GM12878 (cell line): ENCODE results near the gene CELF3. TPM values are rescaled to one million over a fixed set of nuclear protein-coding genes. Genes with fewer than 3 reads are reported as not detected.

Experiments
- ATAC-seq: fragments of 200-7000 bp; cut with Tn5 transposase; 3 replicates; pipeline ENCODE4 v1.9.1; 2020; ENCODE audit warnings: mild to moderate bottlenecking, moderate library complexity
- BruUV-seq: library from RNA; stranded (reverse); fragments of 400-500 nt; replicated peaks from 2 replicates; lab custom pipeline; 2021; lab: Mats Ljungman, UMichigan
- CTCF ChIA-PET: fragments of 300-600 bp; sonication (Branson Sonifier 250); formaldehyde crosslinking; extraction: SDS; loops from one replicate; lab custom pipeline; 2021; ENCODE audit warnings: inconsistent platforms; lab: Yijun Ruan, JAX
- POLR2A ChIA-PET: fragments of 350-600 bp; formaldehyde crosslinking; extraction: SDS; loops from one replicate; lab custom pipeline; 2021; ENCODE audit warnings: inconsistent platforms; lab: Charles Lee
- RAD21 ChIA-PET: fragments of 300-600 bp; sonication (Branson Sonifier 250); formaldehyde crosslinking; loops from one replicate; lab custom pipeline; 2023; ENCODE audit warnings: antibody characterized with exemption; ENCODE audit not compliant: unreplicated experiment; lab: Charles Lee
- SMC1A ChIA-PET: fragments of 300-600 bp; sonication (Branson Sonifier 250); formaldehyde crosslinking; loops from one replicate; lab custom pipeline; 2023; ENCODE audit not compliant: unreplicated experiment, uncharacterized antibody; lab: Charles Lee
- DNase-seq: peaks from one replicate; pipeline ENCODE4 v3.0.0-alpha.2; 2011; ENCODE audit warnings: low read depth, low spot score
- FAIRE-seq: peaks from 3 replicates; lab custom pipeline; 2011; peaks lifted over from hg19 to GRCh38; lab: Jason Lieb, UNC
- H2AFZ ChIP-seq: 2 replicates; pipeline ENCODE4 v1.6.0; 2011; ENCODE audit warnings: low read depth, low read length, control low read depth; ENCODE audit not compliant: control insufficient read depth
- H3K27ac ChIP-seq: 2 replicates; pipeline ENCODE4 v1.5.1; 2011; ENCODE audit warnings: control low read depth; ENCODE audit not compliant: control insufficient read depth, insufficient read depth
- H3K27me3 ChIP-seq, 2 experiments: replicated peaks in 1 of 2; 2 replicates each; pipeline versions ENCODE4 v1.6.0 to v1.6.1; 2011; ENCODE audit warnings: low read length in 1 of 2; ENCODE audit not compliant: control insufficient read depth in 2 of 2, insufficient read depth in 2 of 2
- H3K36me3 ChIP-seq, 2 experiments: 2 replicates each; pipeline ENCODE4 v1.5.1; 2011; ENCODE audit warnings: low read length in 1 of 2; ENCODE audit not compliant: control insufficient read depth in 2 of 2, insufficient read depth in 2 of 2
- H3K4me1 ChIP-seq: 2 replicates; pipeline ENCODE4 v1.6.1; 2011; ENCODE audit warnings: mild to moderate bottlenecking, low read length, moderate library complexity, mixed read lengths; ENCODE audit not compliant: control insufficient read depth, insufficient read depth
- H3K4me2 ChIP-seq: 2 replicates; pipeline ENCODE4 v1.6.0; 2011; ENCODE audit warnings: control low read depth; ENCODE audit not compliant: control insufficient read depth, insufficient read depth
- H3K4me3 ChIP-seq: fragments of 200-600 bp; sonication (generic); 2 replicates; pipeline ENCODE4 v1.5.1; 2016
- H3K79me2 ChIP-seq: 2 replicates; pipeline ENCODE4 v1.6.0; 2011; ENCODE audit warnings: low read length; ENCODE audit not compliant: control insufficient read depth, insufficient read depth
- H3K9ac ChIP-seq: 2 replicates; pipeline ENCODE4 v1.8.0; 2011; ENCODE audit warnings: low read length, control low read depth, mixed read lengths; ENCODE audit not compliant: control insufficient read depth, insufficient read depth
- H3K9me3 ChIP-seq: replicated peaks from 3 replicates; pipeline ENCODE4 v1.5.1; 2011; ENCODE audit warnings: mild to moderate bottlenecking, low read length; ENCODE audit not compliant: control insufficient read depth, insufficient read depth
- H4K20me1 ChIP-seq: 2 replicates; pipeline ENCODE4 v1.6.0; 2011; ENCODE audit not compliant: control insufficient read depth, insufficient read depth
- HDAC2 ChIP-seq: fragments of 200-600 bp; sonication (generic); IDR thresholded peaks from 2 replicates; pipeline ENCODE4 v1.6.1; 2017
- KLF5 ChIP-seq: fragments of 450-650 bp; IDR thresholded peaks from 2 replicates; pipeline ENCODE4 v1.6.1; 2014; ENCODE audit warnings: mild to moderate bottlenecking; ENCODE audit not compliant: partially characterized antibody
- POLR2A ChIP-seq: IDR thresholded peaks from 2 replicates; pipeline ENCODE4 v1.6.1; 2011; ENCODE audit warnings: low read depth, mild to moderate bottlenecking, low read length
- RAD51 ChIP-seq: fragments of 450-650 bp; IDR thresholded peaks from 2 replicates; pipeline ENCODE4 v1.6.1; 2016; ENCODE audit warnings: moderate library complexity, mild to moderate bottlenecking, inconsistent platforms
- RELA ChIP-seq: fragments of 450-650 bp; IDR thresholded peaks from 2 replicates; pipeline ENCODE4 v1.8.0; 2014; ENCODE audit warnings: borderline replicate concordance; ENCODE audit not compliant: partially characterized antibody
- ZBED1 ChIP-seq: IDR thresholded peaks from 2 replicates; pipeline ENCODE4 v1.6.1; 2016; ENCODE audit warnings: borderline replicate concordance
- ZZZ3 ChIP-seq: IDR thresholded peaks from 2 replicates; pipeline ENCODE4 v1.6.1; 2011; ENCODE audit warnings: low read depth; ENCODE audit not compliant: control insufficient read depth, insufficient read length
- WGBS: methylation state at CpG from one replicate; pipeline ENCODE4 v1.1.6; 2016; ENCODE audit warnings: low lambda C conversion rate; ENCODE audit not compliant: insufficient replicate concordance, insufficient coverage; ENCODE audit errors: missing lambda C conversion rate; 5-methylcytosine and 5-hydroxymethylcytosine counted together
- in situ Hi-C: fragments of 300-500 bp; cut with MboI; formaldehyde crosslinking; loops from 9 replicates; pipeline ENCODE4 v1.14.3; 2018; ENCODE audit warnings: mixed read lengths
- intact Hi-C: fragments of 100-400 bp; cut with micrococcal nuclease; formaldehyde crosslinking; loops from one replicate; pipeline ENCODE4 v1.14.2; 2022; ENCODE audit not compliant: unreplicated experiment
- polyA plus RNA-seq, 11 experiments: library from polyadenylated mRNA; depleted of rRNA in 4 of 11; unstranded in 6 of 11; stranded (reverse) in 5 of 11; fragments of >200 nt; fragmentation: Nextera tagmentation in 4 of 11; fragmentation: Illumina TruSeq in 1 of 11; extraction: Ambion mirVana in 4 of 11; extraction: Trizol in 1 of 11; gene quantifications; 1 replicate in 1 of 11; 2 replicates in 10 of 11; pipeline versions ENCODE4 v1.2.1 to v1.2.3, GENCODE V29; 2011 to 2016; ENCODE audit warnings: inconsistent platforms in 2 of 11, missing spikeins in 2 of 11, low read depth in 1 of 11
- total RNA-seq, 4 experiments: library from RNA; depleted of rRNA in 3 of 4; stranded (reverse); fragments of >200 nt in 3 of 4; fragmentation: Illumina TruSeq in 1 of 4; extraction: Trizol in 1 of 4; gene quantifications; 2 replicates each; pipeline versions ENCODE4 v1.2.1 to v1.2.3, GENCODE V29; 2013 to 2021
- TF ChIP-seq, protein P1 (sequence below): fragments of 450-650 bp; IDR thresholded peaks from 2 replicates; pipeline ENCODE4 v1.6.1; 2017; ENCODE audit warnings: mild to moderate bottlenecking
- TF ChIP-seq, protein P2 (sequence below): fragments of 450-650 bp; IDR thresholded peaks from 2 replicates; pipeline ENCODE4 v1.6.1; 2018; ENCODE audit warnings: borderline replicate concordance, mild to moderate bottlenecking; ENCODE audit not compliant: partially characterized antibody
- TF ChIP-seq, protein P3 (sequence below): IDR thresholded peaks from 2 replicates; pipeline ENCODE4 v1.6.1; 2011; ENCODE audit warnings: low read depth, low read length, improper control_type of control experiment, borderline replicate concordance

Gene CELF3
- total and polyA plus RNA-seq, 10 of the 15 experiments (the other 5 are each of a cell fraction or from before 2014, with no cell fraction given) = 0.09 TPM; not detected in 9

DNA sequence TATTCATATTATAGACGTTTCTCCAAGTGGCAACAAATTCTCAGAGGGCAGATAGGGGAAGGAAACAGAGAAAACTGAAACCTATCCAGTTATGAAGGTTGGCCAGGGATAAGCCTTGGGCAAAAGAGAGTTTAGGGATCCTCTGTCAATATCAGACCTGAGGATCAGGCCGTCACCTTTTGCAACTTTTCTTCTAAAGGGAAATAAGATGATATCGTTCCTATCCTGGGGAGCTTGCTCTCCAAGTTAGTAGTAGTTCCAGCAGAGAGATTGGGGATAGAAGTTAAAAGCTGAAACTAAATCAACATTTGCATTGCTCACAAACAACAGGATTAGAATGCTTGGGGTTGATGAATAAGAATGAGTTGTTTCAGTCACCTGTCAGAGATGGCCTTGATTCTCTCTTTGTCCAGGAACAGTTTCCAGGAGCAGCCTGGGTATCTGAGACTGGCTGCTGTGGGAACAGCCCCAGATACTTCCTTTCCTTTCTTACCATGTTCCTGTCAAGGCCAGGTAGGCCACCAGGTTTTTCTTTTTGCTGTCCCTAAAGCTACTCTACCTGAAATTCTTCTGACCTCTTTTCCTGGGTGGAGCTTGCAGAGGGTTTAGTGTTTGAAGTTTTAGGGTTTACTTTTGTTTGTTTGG lies 7.2 kb upstream of the CELF3 start:
- Histone ChIP-seq H3K4me1 (peaks cover 16% of the 10 kb centered on the region), H3K27me3 (peaks cover 0 to 6% of the 10 kb centered on the region in 2 experiments; a peak in 2 of 4 replicates)
- ChIA-PET POLR2A (no interaction called here), CTCF (no interaction called here)
- TF ChIP-seq ZBED1 = no peak
- no peak for TF ChIP-seq HDAC2
- TF ChIP-seq POLR2A = no peak
- TF ChIP-seq, protein P1, sequence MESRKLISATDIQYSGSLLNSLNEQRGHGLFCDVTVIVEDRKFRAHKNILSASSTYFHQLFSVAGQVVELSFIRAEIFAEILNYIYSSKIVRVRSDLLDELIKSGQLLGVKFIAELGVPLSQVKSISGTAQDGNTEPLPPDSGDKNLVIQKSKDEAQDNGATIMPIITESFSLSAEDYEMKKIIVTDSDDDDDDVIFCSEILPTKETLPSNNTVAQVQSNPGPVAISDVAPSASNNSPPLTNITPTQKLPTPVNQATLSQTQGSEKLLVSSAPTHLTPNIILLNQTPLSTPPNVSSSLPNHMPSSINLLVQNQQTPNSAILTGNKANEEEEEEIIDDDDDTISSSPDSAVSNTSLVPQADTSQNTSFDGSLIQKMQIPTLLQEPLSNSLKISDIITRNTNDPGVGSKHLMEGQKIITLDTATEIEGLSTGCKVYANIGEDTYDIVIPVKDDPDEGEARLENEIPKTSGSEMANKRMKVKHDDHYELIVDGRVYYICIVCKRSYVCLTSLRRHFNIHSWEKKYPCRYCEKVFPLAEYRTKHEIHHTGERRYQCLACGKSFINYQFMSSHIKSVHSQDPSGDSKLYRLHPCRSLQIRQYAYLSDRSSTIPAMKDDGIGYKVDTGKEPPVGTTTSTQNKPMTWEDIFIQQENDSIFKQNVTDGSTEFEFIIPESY = no peak
- TF ChIP-seq KLF5 = no peak
- TF ChIP-seq, protein P2, sequence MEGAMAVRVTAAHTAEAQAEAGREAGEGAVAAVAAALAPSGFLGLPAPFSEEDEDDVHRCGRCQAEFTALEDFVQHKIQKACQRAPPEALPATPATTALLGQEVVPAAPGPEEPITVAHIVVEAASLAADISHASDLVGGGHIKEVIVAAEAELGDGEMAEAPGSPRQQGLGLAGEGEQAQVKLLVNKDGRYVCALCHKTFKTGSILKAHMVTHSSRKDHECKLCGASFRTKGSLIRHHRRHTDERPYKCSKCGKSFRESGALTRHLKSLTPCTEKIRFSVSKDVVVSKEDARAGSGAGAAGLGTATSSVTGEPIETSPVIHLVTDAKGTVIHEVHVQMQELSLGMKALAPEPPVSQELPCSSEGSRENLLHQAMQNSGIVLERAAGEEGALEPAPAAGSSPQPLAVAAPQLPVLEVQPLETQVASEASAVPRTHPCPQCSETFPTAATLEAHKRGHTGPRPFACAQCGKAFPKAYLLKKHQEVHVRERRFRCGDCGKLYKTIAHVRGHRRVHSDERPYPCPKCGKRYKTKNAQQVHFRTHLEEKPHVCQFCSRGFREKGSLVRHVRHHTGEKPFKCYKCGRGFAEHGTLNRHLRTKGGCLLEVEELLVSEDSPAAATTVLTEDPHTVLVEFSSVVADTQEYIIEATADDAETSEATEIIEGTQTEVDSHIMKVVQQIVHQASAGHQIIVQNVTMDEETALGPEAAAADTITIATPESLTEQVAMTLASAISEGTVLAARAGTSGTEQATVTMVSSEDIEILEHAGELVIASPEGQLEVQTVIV = no peak
- TF ChIP-seq, protein P3, sequence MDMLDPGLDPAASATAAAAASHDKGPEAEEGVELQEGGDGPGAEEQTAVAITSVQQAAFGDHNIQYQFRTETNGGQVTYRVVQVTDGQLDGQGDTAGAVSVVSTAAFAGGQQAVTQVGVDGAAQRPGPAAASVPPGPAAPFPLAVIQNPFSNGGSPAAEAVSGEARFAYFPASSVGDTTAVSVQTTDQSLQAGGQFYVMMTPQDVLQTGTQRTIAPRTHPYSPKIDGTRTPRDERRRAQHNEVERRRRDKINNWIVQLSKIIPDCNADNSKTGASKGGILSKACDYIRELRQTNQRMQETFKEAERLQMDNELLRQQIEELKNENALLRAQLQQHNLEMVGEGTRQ = no peak
- TF ChIP-seq RAD51 = no peak
- no peak for TF ChIP-seq ZZZ3
- TF ChIP-seq RELA = no peak
- TF ChIP-seq, all 136 proteins: peak for 0
- ChIA-PET SMC1A (no interaction called here), RAD21 (no interaction called here)
- Histone ChIP-seq H2AFZ (no peak overlapping the region), H3K36me3 (no peaks in the 10 kb centered on the region), H3K9me3 (no peaks in the 10 kb centered on the region), H3K9ac (no peak overlapping the region), H3K27ac (no peak overlapping the region), H3K79me2 (no peaks in the 10 kb centered on the region), H3K4me3 (no peak overlapping the region), H3K4me2 (no peak overlapping the region), H4K20me1 (no peaks in the 10 kb centered on the region)
- in situ Hi-C loops = no loop called here
- BruUV-seq = no TSS peak
- ATAC-seq (no peak), FAIRE-seq (no peak), DNase-seq (no peak)
- intact Hi-C loops = loop anchor here (5.0 kb wide), 1 partner anchor 107 kb away; no protein-coding TSS in a partner anchor
- 14% methylated on average over 3 of the region's 3 CpGs for WGBS
